ENCODE data around the gene TNFAIP8L2.
"Not testable (repeated sequence)": the region's sequence is repeated elsewhere in the genome, so short reads cannot be mapped to it uniquely, and the experiment has no call there.

The TNFAIP8L2 gene

DNA sequence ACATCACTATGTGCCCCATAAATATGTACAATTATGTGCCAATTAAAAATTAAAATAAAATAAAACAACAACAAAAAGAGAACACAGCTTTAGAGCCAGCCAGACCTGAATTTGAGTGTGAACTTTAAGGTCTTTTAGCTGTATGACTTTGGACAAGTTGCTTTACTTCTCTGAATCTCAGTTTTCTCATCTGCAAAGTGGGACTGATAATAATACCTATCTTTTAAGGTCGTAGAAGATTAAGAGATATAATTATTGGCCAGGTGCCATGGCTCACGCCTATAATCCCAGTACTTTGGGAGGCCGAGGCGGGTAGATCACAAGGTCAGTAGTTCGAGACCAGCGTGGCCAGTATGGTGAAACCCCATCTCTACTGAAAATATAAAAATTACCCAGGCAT is 36.9 kb downstream of the TNFAIP8L2 start:
- DNase-seq = no peak

DNA sequence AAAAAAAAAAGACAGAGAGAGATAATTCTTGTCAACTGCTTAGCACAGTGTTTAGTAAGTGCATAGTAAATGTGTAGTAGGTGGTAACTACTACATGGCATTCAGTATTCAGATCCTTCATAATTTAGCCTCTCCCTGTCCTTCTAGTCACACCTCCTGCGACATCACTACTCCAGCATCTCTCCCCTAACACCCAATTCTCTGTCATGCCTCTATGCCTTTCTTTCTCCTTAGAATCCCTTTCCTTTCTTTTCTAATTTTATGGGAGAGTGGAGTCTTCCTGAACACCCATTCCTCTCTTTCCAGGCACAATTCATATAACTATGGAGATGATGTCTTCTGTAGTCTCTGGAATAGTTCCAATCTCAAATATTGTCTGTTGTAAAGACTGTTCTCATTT is 37.4 kb downstream of the TNFAIP8L2 start:
- no peak for DNase-seq

DNA sequence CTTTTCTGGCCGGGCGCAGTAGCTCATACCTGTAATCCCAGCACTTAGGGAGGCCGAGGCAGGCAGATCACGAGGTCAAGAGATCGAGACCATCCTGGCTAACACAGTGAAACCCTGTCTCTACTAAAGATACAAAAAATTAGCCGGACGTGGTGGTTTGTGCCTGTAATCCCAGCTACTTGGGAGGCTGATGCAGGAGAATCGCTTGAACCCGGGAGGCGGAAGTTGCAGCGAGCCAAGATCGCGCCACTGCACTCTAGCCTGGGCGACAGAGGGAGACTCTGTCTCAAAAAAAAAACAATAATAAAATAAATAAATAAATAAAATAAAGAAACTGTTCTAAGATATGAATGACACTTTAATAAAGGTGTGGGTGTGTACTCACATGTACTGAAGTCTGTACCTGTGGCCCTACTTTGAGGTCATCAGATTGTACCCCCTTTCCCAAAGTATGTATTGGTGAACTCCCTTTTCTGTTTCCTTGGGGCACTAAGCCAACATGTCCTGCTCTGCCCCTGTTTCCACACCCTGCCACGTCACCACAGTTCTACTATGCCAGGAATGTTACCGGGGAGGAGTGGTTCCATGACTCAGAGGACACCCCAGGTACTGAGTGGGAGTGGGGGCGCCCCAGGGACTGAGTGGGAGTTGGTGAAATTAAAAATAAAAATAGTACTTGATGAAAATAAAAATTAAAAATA is 38.6 kb downstream of the TNFAIP8L2 start:
- peak in 1 of 2 experiments; percentile 24 for DNase-seq

DNA sequence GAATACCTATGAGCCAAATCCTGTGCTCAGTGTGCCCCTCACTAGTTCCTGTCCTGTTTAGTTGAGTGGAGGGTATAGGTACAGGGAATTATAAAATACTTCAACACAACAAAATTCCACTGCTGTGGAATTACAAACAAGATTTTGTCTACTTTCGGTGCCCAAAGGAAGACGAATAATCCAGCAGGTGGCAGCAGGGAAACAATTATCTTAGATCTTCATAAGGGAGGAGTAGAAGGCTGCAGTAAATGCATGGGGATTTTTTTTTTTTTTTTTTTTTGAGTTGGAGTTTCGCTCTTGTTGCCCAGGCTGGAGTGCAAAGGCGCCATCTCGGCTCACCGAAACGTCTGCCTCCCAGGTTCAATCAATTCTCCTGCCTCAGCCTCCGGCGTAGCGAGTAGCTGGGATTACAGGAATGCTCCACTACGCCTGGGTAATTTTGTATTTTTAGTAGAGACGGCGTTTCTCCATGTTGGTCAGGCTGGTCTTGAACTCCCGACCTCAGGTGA is 39.9 kb downstream of the TNFAIP8L2 start:
- DNase-seq = peak; percentile 21 to 36

DNA sequence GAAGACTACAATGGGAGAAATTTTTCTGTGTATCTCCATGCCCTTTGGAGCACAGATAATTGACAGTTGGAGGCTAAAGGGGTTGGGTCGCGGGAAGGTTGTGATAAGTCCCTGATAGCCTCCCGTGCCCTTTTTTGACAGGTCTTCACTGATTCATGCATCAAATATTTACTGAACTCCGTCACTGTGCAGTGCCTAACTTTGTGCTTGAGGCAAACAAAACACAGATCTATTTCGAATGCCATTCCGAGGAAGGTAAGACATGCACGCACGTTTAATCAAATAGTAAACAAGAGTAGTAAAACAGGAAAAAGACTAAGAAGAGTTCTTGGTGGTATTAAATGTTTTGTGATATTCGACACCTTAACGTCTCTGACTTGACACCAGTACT is 41.4 kb downstream of the TNFAIP8L2 start:
- DNase-seq = no peak

DNA sequence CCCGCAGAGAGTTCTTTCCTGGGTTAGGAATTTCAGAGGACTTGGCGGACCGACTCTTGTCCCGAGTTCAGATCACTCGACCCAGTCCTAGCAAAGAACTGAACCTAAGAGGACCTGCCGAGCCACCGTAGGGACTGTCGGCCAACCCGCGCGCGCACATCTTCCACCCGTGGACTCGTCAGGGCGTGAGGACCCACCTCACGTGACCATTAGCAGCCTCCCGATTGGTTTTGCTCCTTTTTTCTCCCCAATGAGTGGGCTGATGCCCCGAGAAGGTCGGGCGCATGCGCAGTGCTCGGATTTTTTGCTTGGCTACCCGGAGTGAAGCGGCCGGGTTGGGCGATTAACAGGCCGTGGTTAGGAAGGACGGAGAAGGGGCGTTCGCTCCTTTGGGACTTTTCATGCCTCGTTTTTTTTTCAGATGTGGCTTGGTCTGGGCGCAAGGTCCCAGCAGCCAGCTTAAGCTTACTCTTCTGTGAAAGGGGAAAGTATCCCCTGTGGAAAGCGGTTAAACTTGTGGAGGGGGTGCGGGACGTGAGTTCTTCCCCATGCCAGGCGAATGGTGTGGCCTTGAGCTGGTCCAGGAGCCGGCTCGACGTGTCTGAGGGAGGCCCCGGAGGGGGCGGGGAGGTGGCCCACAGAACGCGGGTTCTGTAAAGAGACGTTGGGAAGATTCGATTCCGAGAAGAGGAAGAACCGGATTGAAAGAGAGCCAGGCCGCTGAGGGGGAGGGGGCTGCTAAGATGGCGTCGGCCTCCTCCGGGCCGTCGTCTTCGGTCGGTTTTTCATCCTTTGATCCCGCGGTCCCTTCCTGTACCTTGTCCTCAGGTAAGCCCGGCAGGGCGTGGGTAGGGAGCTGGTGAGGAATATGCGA is 42.0 kb downstream of the TNFAIP8L2 start, which contains the start of gene PIP5K1A:
TSS of gene PIP5K1A (plus strand) at position 299 of the 874 bp plus-strand sequence. CDS start at position 744, 445 bp downstream.
- DNase-seq = peak; percentile 98 to 99

DNA sequence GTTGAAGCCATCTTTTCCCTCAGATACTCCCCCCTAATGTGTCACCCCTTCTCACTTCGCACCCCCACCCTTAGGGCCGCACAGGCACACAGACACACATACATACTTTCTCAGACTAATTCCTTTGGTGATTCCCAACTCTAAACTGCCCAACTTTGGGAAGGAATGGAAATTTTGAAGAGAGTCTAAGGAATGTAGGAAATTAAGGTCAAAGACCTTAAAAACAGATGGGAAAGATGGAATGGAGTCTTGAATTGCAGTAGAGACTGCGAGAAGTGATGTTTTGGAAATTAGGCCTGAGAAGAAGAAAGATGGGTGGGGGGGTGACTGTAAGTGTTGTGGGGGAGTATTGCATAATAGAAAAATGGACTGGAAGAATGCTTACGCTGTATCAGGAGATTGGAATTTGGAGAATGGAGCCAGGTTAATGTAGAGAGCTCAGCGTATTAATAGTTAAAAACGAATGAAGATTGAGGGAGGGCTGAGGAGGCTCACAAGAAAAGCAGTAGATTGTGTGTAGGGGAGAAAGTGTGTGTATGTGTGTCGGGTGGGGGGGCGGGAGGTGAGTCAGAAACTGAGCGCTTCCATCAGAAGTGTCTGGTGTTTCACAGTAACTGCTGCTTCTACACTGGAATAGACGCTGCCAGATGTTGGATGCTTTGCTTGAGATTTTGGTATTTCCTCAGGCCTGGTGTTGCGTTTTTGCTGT is 43.6 kb downstream of the TNFAIP8L2 start:
- peak in 1 of 2 experiments; percentile 35 for DNase-seq

DNA sequence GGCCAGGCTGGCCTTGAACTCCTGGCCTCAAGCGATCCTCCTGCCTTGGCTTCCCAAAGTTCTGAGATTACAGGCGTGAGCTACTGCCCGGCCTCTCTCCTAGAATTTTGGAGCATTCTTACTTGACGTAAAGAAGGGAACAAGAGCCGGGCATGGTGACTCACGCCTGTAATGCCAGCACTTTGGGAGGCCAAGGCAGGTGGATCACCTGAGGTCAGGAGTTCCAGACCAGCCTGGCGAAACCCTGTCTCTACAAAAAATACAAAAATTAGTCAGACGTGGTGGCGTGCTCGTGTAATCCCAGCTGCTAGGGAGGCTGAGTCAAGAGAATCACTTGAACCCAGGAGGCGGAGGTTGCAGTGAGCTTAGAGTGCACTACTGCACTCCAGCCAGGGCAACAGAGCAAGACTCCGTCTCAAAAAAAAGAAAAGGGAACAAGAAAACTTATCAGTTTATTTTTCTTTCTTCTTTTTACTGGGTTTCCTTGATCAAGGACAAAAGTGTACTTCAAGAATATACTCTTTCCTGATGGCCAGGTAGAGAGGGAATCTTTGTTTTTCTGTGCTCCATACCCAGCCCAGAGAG is 49.0 kb downstream of the TNFAIP8L2 start:
- not testable (repeated sequence) for DNase-seq
